Mononuclear cell (primary cell): ENCODE results near the gene CSNK1D. TPM values are rescaled to one million over a fixed set of nuclear protein-coding genes. Genes with fewer than 3 reads are reported as not detected.
A peak's percentile ranks its signal among the peaks of the same experiment; 100 is the strongest.

Experiments
- H3K27me3 ChIP-seq: 2 replicates; pipeline ENCODE4 v1.6.0; 2011; ENCODE audit warnings: low read length, control low read depth; ENCODE audit not compliant: insufficient read depth
- H3K4me1 ChIP-seq: 2 replicates; pipeline ENCODE4 v1.5.1; 2011; ENCODE audit warnings: mild to moderate bottlenecking, low read length, control low read depth; ENCODE audit not compliant: insufficient read depth
- H3K4me3 ChIP-seq: 2 replicates; pipeline ENCODE4 v1.5.1; 2011; ENCODE audit warnings: mild to moderate bottlenecking, low read length, moderate library complexity
- H3K9me3 ChIP-seq: 2 replicates; pipeline ENCODE4 v1.5.1; 2011; ENCODE audit warnings: low read depth, mild to moderate bottlenecking, control low read depth, low read length
- total RNA-seq: library from RNA; depleted of rRNA; stranded (reverse); fragments of >200 nt; gene quantifications from one replicate; pipeline ENCODE4 v1.2.3, GENCODE V29; 2012

CSNK1D gene
- 89.3 TPM for total RNA-seq

GRCh38 chr17:82273327-82274133 is at the start of gene CSNK1D:
Gene CSNK1D (minus strand): TSS chr17:82273700. CDS start chr17:82273381, 319 bp downstream.
- no peaks in the 10 kb centered on the region for H3K27me3 ChIP-seq
- no peaks in the 10 kb centered on the region for H3K9me3 ChIP-seq
- peaks cover 51% of the 10 kb centered on the region for H3K4me1 ChIP-seq
- peak within 1 kb of the TSS; percentile 63 for H3K4me3 ChIP-seq

GRCh38 chr17:82322526-82323453 is 49.3 kb upstream of the CSNK1D start:
- Histone ChIP-seq H3K4me3 (no peak overlapping the region), H3K27me3 (no peaks in the 10 kb centered on the region), H3K9me3 (no peaks in the 10 kb centered on the region), H3K4me1 (peaks cover 14% of the 10 kb centered on the region)

- H3K27me3 ChIP-seq: no peaks in the 10 kb centered on the region
- H3K4me3 ChIP-seq: no peak overlapping the region
- no peaks in the 10 kb centered on the region for H3K9me3 ChIP-seq
- H3K4me1 ChIP-seq: peaks cover 18% of the 10 kb centered on the region
Measured at GRCh38 chr17:82321947-82322466, 48.5 kb upstream of the CSNK1D start.

- Histone ChIP-seq H3K4me3 (no peak overlapping the region), H3K9me3 (no peaks in the 10 kb centered on the region), H3K4me1 (peaks cover 18% of the 10 kb centered on the region), H3K27me3 (no peaks in the 10 kb centered on the region)
Measured at GRCh38 chr17:82320956-82321927, 47.7 kb upstream of the CSNK1D start.

GRCh38 chr17:82320140-82320840 is 46.8 kb upstream of the CSNK1D start:
- Histone ChIP-seq H3K27me3 (peaks cover 5% of the 10 kb centered on the region), H3K4me3 (no peak overlapping the region), H3K4me1 (peaks cover 27% of the 10 kb centered on the region), H3K9me3 (no peaks in the 10 kb centered on the region)

- Histone ChIP-seq H3K4me3 (no peak overlapping the region), H3K27me3 (peaks cover 5% of the 10 kb centered on the region), H3K9me3 (no peaks in the 10 kb centered on the region), H3K4me1 (peaks cover 32% of the 10 kb centered on the region)
Measured at GRCh38 chr17:82319619-82320062, 46.1 kb upstream of the CSNK1D start.

- Histone ChIP-seq H3K4me1 (peaks cover 38% of the 10 kb centered on the region), H3K4me3 (no peak overlapping the region), H3K9me3 (no peaks in the 10 kb centered on the region), H3K27me3 (peaks cover 5% of the 10 kb centered on the region)
Measured at GRCh38 chr17:82318772-82319606, 45.5 kb upstream of the CSNK1D start.

GRCh38 chr17:82318169-82318498 is 44.6 kb upstream of the CSNK1D start:
- Histone ChIP-seq H3K4me1 (peaks cover 38% of the 10 kb centered on the region), H3K9me3 (no peaks in the 10 kb centered on the region), H3K27me3 (peaks cover 5% of the 10 kb centered on the region), H3K4me3 (no peak overlapping the region)

GRCh38 chr17:82317394-82318168 is 44.1 kb upstream of the CSNK1D start, which contains the start of gene CD7:
Gene CD7 (minus strand): TSS chr17:82317608. CDS start chr17:82317495, 113 bp downstream.
- Histone ChIP-seq H3K9me3 (no peaks in the 10 kb centered on the region), H3K27me3 (peaks cover 5% of the 10 kb centered on the region), H3K4me3 (peak within 1 kb of the TSS; percentile 46), H3K4me1 (peaks cover 38% of the 10 kb centered on the region)

- Histone ChIP-seq H3K9me3 (no peaks in the 10 kb centered on the region), H3K27me3 (peaks cover 5% of the 10 kb centered on the region), H3K4me3 (peak overlapping the region; percentile 46), H3K4me1 (peaks cover 38% of the 10 kb centered on the region)
Measured at GRCh38 chr17:82316651-82317393, 43.3 kb upstream of the CSNK1D start.

- H3K4me1 ChIP-seq: peaks cover 28% of the 10 kb centered on the region
- no peaks in the 10 kb centered on the region for H3K9me3 ChIP-seq
- peak overlapping the region; percentile 46 for H3K4me3 ChIP-seq
- H3K27me3 ChIP-seq: peaks cover 5% of the 10 kb centered on the region
Measured at GRCh38 chr17:82315703-82316358, 42.3 kb upstream of the CSNK1D start.
